SK-N-SH treated with all-trans-retinoic acid at 6 μM for 48 hours (cell line): Measurements from ENCODE around the gene AGBL1.

Experiments
- GLIS3 ChIP-seq: fragments of 250-450 bp; sonication (Bioruptor Pico); IDR thresholded peaks from 2 replicates; pipeline ENCODE4 v1.5.0; 2020; ENCODE audit warnings: mild to moderate bottlenecking, moderate library complexity
- ZFP3 ChIP-seq: fragments of 250-450 bp; sonication (Bioruptor Pico); IDR thresholded peaks from 2 replicates; pipeline ENCODE4 v1.5.0; 2020; ENCODE audit warnings: mild to moderate bottlenecking, moderate library complexity

GRCh38 chr15:86849136-86849535 lies 769.5 kb downstream of the AGBL1 start:
- TF ChIP-seq GLIS3 (CRISPR knock-in tag) (no peak), ZFP3 (CRISPR knock-in tag) (no peak)
